NB4 (cell line): ENCODE data around the gene SMCHD1.

ENCODE experiments used
- DNase-seq: peaks from one replicate; pipeline ENCODE4 v3.0.0; 2010; ENCODE audit warnings: low read depth
- H3K4me3 ChIP-seq: one replicate; pipeline ENCODE4 v1.5.1; 2011; ENCODE audit warnings: mild to moderate bottlenecking, low read depth, low read length, moderate library complexity
- MYC ChIP-seq: IDR thresholded peaks from 2 replicates; pipeline ENCODE4 v1.6.1; 2011; ENCODE audit warnings: low read depth, low read length
- POLR2A ChIP-seq: IDR thresholded peaks from 2 replicates; pipeline ENCODE4 v1.6.1; 2011; ENCODE audit warnings: mild to moderate bottlenecking; ENCODE audit not compliant: insufficient read length; ENCODE audit errors: extremely low read depth
- TF ChIP-seq, protein P1 (sequence below): IDR thresholded peaks from one replicate; pipeline ENCODE4 v1.5.1; 2012; ENCODE audit warnings: low read depth, low read length
- TF ChIP-seq, protein P2 (sequence below): IDR thresholded peaks from 2 replicates; pipeline ENCODE4 v1.6.1; 2011; ENCODE audit warnings: low read depth, low read length

Gene SMCHD1

DNA sequence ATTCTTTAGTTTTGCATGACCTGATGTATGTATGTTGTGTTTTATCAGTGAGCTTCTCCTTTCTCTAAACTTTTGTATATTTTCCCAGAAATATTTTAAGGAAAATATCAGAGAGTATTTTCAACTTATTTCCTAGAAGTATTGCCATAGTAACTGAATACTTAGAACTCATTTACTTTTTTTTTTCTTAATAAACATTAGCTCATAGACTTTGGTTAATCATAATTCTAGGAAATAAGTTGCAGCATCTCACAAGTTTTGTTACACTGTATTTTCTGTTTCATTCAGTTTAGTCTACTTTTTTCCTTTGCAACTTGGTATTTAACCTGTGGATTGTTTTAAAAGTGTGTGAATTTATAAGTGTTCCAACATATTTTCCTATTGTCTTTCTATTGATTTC lies 27.5 kb downstream of the SMCHD1 start:
- no peak for TF ChIP-seq MYC
- TF ChIP-seq POLR2A: no peak
- TF ChIP-seq, protein P1, sequence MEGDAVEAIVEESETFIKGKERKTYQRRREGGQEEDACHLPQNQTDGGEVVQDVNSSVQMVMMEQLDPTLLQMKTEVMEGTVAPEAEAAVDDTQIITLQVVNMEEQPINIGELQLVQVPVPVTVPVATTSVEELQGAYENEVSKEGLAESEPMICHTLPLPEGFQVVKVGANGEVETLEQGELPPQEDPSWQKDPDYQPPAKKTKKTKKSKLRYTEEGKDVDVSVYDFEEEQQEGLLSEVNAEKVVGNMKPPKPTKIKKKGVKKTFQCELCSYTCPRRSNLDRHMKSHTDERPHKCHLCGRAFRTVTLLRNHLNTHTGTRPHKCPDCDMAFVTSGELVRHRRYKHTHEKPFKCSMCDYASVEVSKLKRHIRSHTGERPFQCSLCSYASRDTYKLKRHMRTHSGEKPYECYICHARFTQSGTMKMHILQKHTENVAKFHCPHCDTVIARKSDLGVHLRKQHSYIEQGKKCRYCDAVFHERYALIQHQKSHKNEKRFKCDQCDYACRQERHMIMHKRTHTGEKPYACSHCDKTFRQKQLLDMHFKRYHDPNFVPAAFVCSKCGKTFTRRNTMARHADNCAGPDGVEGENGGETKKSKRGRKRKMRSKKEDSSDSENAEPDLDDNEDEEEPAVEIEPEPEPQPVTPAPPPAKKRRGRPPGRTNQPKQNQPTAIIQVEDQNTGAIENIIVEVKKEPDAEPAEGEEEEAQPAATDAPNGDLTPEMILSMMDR: no peak
- TF ChIP-seq, protein P2, sequence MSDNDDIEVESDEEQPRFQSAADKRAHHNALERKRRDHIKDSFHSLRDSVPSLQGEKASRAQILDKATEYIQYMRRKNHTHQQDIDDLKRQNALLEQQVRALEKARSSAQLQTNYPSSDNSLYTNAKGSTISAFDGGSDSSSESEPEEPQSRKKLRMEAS: no peak
- H3K4me3 ChIP-seq: no peak overlapping the region
- no peak for DNase-seq

DNA sequence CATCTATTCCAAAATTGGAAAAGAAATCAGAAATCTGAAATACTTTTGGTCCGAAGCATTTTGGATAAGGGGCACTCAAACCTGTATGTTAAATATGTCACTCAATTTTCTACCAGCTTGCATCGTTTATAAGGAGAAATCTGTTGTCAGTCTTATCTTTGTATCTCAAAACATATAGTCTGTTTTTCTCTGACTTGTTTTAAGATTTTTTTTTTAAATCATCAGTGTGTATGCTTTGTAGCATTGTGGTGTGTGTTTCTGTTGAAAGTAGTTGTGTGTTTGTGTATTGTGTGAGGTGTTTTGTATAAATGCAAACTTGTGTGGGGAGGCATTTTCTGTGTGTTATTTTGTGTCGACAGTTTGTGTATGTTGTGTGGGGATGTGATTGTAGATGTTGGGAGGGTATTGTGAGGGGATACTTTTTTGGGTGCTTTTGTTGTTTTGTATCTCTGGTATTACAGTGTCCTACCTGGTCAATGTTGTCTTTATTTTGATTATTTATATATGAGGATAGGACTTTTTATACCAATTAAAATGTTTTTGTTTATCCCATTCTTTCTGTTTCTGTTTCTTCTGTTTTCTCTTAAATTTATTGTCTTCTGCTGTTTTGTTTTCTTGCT lies 30.9 kb downstream of the SMCHD1 start:
- H3K4me3 ChIP-seq: no peak overlapping the region
- TF ChIP-seq, protein P1: no peak
- TF ChIP-seq MYC: no peak
- TF ChIP-seq POLR2A: no peak
- TF ChIP-seq, protein P2: no peak
- DNase-seq: peak; percentile 13

DNA sequence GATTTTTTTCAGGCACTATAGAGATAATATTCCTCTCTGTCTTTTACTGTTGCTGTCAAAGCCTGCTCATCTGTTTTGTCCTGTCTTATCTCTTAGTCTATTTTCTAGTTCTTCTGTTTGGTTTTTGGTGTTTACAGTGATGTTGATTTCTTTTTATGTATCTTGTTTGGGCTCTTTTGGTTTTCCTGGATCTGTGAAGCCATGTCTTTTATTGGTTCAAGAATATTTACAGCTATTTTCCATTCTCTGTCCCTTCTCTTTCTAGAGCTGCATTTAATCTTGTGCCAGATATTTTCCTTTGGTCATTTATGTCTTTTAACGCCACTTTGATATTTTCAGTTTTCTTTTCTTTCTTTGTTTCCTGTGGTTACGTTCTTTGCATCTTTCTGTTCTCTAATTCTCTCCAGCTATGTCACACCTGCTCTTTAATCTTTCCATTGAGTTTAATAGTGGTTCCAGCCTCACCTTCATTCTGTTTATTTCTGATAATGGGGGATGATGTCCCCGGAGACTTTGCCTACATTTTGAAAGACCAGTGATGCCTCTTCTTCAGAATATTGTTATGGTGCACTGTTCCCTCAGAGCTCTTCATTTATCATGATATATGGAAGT lies 32.0 kb downstream of the SMCHD1 start:
- TF ChIP-seq, protein P2: no peak
- TF ChIP-seq MYC (no peak), POLR2A (no peak)
- TF ChIP-seq, protein P1: no peak
- no peak for DNase-seq

DNA sequence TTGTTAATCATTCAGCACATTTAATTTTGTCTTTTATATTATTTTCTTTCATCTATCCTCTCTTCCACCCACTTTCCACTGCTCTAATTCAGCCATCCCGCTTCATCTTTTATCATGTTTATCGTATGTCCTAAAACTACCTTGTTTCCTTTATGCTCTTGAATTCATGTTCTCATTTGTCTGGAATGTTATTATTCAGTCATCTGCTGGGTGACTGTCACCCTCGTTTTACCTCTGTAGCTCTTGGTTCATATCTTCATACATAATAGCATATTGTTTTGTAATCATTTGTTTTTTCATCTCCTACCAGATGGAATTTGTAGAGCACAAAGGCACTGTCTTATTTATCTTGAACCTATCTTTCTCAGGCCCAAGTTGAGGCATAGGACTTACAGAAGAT lies 37.0 kb downstream of the SMCHD1 start:
- TF ChIP-seq, protein P1: no peak
- TF ChIP-seq POLR2A (no peak), MYC (no peak)
- TF ChIP-seq, protein P2: no peak
- no peak overlapping the region for H3K4me3 ChIP-seq
- no peak for DNase-seq

More for the DNA sequence above, 32.0 kb downstream of the SMCHD1 start:
- H3K4me3 ChIP-seq: no peak overlapping the region

DNA sequence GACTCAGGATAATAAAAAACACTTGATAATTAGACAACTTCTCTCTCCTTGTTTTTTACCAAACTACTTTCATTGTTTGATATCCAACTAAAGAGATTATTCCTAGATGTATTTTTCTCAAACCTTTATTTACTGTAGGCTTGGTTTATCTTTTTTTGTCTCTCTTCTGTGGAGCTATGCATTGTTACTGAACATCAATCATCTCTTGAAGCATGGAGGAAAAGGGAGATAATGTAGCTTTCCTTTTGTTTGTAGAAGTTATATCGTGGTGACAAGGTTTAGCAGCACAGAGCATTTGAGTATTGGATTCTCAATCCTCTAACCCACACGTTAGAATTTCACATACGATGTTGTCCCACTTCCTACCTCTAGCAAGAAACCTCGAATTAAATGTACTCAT lies 41.7 kb downstream of the SMCHD1 start:
- no peak for DNase-seq
- TF ChIP-seq MYC: no peak
- TF ChIP-seq, protein P2: no peak
- TF ChIP-seq POLR2A: no peak
- TF ChIP-seq, protein P1: no peak
- H3K4me3 ChIP-seq: no peak overlapping the region
